GM20431 (cell line): ENCODE results near the gene ETV1.
"Not testable (repeated sequence)": the region's sequence is repeated elsewhere in the genome, so short reads cannot be mapped to it uniquely, and the experiment has no call there.

Experiments used
- in situ Hi-C: fragments of 300-500 bp; cut with MseI, MboI; formaldehyde crosslinking; loops from one replicate; pipeline ENCODE4 v1.15.0; 2020; ENCODE audit warnings: low sequenced_read_pairs; ENCODE audit not compliant: unreplicated experiment

The ETV1 gene

DNA sequence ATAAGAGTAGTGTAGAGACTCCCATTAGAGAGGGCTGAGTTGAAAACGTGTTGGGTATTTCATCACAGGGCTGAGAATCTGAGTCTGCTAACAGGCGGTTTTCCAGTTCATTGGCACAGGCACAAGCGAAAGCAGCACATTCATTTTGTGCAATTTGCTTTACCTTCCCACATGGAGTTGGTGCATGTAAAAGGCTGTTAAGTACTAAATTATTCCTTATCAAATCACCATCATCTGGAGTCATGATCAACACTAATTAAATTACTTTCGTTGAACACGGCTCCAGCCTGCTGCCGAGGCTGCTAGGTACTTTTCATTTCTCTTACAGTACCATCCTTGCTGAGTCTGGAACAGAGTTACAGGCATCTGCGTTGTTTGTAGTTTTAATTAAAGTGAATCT lies 43.8 kb downstream of the ETV1 start:
- in situ Hi-C loops: no loop called here

- in situ Hi-C loops: no loop called here
These were observed 55.9 kb downstream of the ETV1 start for GRCh38 chr7:13933536-13933935.

- in situ Hi-C loops: no loop called here
These were observed 56.4 kb downstream of the ETV1 start for GRCh38 chr7:13933091-13933490.

- in situ Hi-C loops: no loop called here
These were observed 57.3 kb downstream of the ETV1 start for GRCh38 chr7:13932131-13932530.

- in situ Hi-C loops: no loop called here
These were observed 68.4 kb downstream of the ETV1 start for GRCh38 chr7:13921062-13921461.

GRCh38 chr7:13920053-13920697 lies 69.3 kb downstream of the ETV1 start:
- in situ Hi-C loops: no loop called here

DNA sequence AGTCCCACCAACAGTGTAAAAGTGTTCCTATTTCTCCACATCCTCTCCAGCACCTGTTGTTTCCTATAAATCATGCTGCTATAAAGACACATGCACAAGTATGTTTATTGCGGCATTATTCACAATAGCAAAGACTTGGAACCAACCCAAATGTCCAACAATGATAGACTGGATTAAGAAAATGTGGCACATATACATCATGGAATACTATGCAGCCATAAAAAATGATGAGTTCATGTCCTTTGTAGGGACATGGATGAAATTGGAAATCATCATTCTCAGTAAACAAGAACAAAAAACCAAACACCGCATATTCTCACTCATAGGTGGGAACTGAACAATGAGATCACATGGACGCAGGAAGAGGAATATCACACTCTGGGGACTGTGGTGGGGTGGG lies 71.1 kb downstream of the ETV1 start:
- in situ Hi-C loops: not testable (repeated sequence)

- in situ Hi-C loops: not testable (repeated sequence)
These were observed 72.4 kb downstream of the ETV1 start for GRCh38 chr7:13917103-13917502.

GRCh38 chr7:13915891-13916290 lies 73.6 kb downstream of the ETV1 start:
- in situ Hi-C loops: no loop called here

- in situ Hi-C loops: no loop called here
These were observed 76.7 kb downstream of the ETV1 start for GRCh38 chr7:13912715-13913278.

DNA sequence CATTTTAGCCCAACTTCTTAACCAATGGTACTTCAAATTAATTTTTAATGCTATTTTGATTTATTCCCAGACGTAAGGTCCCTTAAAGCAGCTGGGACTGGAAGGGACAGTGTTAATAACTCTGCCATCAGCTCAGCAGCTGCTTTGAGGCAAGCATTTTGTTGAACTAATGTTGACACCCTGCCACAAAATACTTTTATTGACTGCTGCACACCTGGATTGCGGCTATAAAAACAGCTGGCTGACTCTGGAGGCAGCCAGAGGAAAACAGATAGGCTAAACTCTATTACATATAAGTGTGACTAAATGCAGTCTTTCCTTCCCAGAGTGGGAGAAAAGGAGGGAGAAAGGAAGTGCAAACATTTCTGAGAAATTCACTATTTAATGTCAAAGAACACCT lies 77.6 kb downstream of the ETV1 start:
- in situ Hi-C loops: no loop called here

DNA sequence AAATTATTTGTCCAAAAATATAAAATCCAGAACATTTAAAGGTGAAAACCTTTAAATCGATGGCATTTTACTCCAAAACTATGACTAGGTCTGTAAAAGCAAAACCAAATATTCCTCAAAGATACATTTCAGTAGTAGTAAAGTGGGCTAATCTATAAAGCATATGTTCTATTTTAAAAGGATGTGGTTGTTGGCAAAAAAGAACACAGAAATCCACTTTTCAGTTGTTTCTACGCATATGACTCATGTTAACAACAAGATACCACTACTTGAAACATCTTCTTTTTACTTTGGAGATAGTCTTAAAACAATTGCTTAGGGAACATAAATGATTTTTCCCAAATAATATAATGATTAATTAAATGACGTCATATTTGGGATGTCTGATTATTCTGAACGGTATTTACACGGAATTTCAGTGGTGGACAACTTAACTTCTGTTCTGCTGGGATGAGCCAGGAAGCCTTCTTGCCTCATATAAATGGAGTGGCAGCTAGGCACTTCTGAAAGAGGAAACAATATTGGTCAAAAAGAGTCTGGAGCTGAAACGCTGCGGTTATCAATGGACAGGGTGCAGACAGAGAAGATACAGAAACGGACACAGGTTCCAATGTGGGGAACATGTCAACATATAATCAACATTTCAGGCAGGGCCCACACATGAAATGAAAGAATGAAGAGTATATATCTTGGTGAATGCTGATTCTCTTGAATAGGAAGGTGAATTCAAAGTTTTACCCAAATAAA lies 78.5 kb downstream of the ETV1 start:
- in situ Hi-C loops: no loop called here

- in situ Hi-C loops: no loop called here
These were observed 80.6 kb downstream of the ETV1 start for GRCh38 chr7:13908667-13909397.

- in situ Hi-C loops: no loop called here
These were observed 81.6 kb downstream of the ETV1 start for GRCh38 chr7:13907831-13908230.

DNA sequence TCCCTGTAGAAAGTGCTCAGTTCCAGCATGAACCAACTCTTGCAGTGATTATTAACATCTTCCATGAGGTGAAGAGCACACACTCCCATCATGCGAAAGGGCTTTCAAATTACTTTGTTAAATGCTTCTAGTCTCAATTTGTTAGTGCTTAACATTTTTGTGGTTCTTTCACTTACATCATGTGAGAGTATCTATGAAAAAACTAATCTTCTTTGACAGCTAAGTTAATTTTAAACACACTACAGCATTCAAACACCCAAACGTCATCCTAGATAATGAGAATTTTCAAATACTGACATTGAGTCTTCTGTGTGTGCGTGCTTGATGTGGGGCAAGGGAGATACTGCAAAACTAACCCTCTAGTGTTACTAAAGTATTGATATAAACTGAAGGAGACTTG lies 84.8 kb downstream of the ETV1 start:
- in situ Hi-C loops: no loop called here

GRCh38 chr7:13904007-13904406 lies 85.5 kb downstream of the ETV1 start:
- in situ Hi-C loops: no loop called here

GRCh38 chr7:13901577-13901976 lies 87.9 kb downstream of the ETV1 start:
- in situ Hi-C loops: no loop called here

DNA sequence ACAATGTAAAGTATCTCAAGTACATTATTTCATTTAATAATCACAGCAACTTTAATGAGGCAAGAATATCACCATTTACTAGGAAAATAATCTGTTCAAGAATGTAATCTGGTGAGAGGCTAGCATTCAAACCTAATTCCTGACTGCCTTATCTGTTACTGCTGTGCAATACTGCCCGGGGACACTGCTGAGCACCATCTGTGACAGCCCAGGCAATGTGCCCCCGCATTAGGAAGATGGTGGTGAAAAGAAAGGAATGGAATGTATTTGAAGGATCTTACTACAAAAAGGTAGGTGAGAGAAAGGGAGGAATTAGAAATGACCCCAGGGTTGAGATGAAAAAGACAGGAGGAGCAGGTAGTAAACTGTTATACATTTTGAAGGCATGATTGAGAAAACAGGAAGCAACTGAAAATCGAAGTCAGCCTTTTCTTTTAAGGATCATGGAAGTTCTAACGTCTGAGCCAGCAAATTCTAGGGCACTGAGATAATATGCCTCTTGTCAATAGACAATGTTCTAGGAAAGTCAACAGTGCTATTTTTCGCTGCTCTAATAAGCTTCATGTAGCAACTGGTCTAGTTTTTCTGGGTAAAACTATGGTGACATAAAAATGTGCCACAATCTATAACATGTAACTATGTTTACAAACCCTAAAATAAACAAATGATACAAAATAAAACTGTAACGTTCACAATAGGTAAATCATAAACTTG lies 90.4 kb downstream of the ETV1 start:
- in situ Hi-C loops: no loop called here

DNA sequence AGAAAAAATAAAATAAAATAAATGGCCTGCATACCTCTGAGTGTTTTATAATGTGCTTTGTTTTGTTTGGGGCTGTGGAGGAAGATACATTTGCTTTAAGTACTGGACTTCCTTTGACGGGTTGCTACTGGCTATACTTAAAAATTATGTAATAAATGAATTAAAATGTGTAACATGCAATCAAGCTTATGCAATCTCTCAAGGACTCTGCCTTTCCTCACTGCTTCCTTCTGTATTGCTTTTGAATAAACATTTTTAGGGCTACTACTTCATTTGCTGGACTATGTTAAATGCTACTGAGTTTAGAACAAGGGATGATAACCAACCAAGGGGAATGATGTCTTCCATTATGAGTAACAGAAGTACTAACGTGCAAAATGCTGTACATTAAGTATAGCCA lies 91.6 kb downstream of the ETV1 start:
- in situ Hi-C loops: no loop called here

DNA sequence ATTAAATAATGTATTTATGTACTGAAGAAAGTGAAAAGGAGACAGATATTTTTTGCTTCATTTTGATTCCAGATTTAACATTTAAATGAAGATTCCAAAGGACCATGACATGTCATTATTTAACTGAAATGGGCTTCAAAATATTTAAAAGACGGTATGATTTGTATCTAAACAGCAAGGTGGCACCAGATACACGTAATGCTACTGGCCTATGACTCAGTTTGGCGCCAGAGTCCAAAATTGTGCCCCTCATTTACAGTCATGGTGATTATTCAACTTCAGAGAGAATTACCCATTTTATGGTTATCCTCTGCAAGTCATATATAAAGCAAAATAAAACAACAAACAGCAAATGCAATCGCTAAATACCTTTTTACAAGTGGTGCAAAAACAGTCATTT lies 94.5 kb downstream of the ETV1 start:
- in situ Hi-C loops: no loop called here
